Sigmoid colon (tissue), 7 donors: ENCODE data around the gene TTC27. TPM values are rescaled to one million over a fixed set of nuclear protein-coding genes. Genes with fewer than 3 reads are reported as not detected.
"Not testable (repeated sequence)": the region's sequence is repeated elsewhere in the genome, so short reads cannot be mapped to it uniquely, and the experiment has no call there.

Experiments used
- DNase-seq: peaks from one replicate; pipeline ENCODE4 v3.0.0-alpha.2; 2019
- H3K27ac ChIP-seq, 4 donors: fragments of 200-600 bp; sonication (generic); one replicate each; pipeline ENCODE4 v1.5.1; 2016 to 2019; ENCODE audit warnings: mild to moderate bottlenecking in 1 of 4
- H3K27me3 ChIP-seq, 3 donors: fragments of 200-600 bp; sonication (generic); one replicate each; pipeline ENCODE4 v1.5.1; 2019; ENCODE audit warnings: mild to moderate bottlenecking in 1 of 3
- H3K36me3 ChIP-seq, 4 donors: fragments of 200-600 bp; sonication (generic); one replicate each; pipeline ENCODE4 v1.5.1; 2016 to 2019
- H3K4me1 ChIP-seq, 4 donors: fragments of 200-600 bp; sonication (generic); one replicate each; pipeline ENCODE4 v1.5.1; 2017 to 2019
- H3K4me3 ChIP-seq, 4 donors: fragments of 200-600 bp; sonication (generic); one replicate each; pipeline ENCODE4 v1.5.1; 2017 to 2019; ENCODE audit warnings: mild to moderate bottlenecking in 2 of 4, moderate library complexity in 1 of 4
- H3K9me3 ChIP-seq, 4 donors: fragments of 200-600 bp in 3 of 4; sonication (generic) in 3 of 4; one replicate each; pipeline versions ENCODE4 v1.5.1 to v1.6.1; 2013 to 2019
- CTCF ChIP-seq, 4 experiments: fragments of 450-650 bp in 3 of 4; fragments of 200-600 bp in 1 of 4; IDR thresholded peaks; one replicate each; pipeline ENCODE4 v1.5.1; 2016 to 2019; ENCODE audit warnings: antibody characterized with exemption in 4 of 4, mild to moderate bottlenecking in 3 of 4, moderate library complexity in 2 of 4
- EP300 ChIP-seq, 4 donors: sonication (generic); formaldehyde crosslinking; IDR thresholded peaks; one replicate each; pipeline ENCODE4 v1.6.1; 2017; ENCODE audit warnings: antibody characterized with exemption in 4 of 4
- POLR2A ChIP-seq, 2 donors: fragments of 450-650 bp; IDR thresholded peaks; one replicate each; pipeline ENCODE4 v1.6.1; 2016; ENCODE audit warnings: antibody characterized with exemption in 2 of 2, mild to moderate bottlenecking in 2 of 2, moderate library complexity in 2 of 2
- POLR2AphosphoS5 ChIP-seq, 4 donors: sonication (generic); formaldehyde crosslinking; IDR thresholded peaks; one replicate each; pipeline ENCODE4 v1.6.1; 2017; ENCODE audit warnings: antibody characterized with exemption in 4 of 4
- WGBS, 2 donors: extraction: QIAGEN DNeasy Blood & Tissue Kit; methylation state at CpG; one replicate each; pipeline ENCODE4 v1.1.7; 2013; 5-methylcytosine and 5-hydroxymethylcytosine counted together
- intact Hi-C: fragments of 100-400 bp; cut with DNase I; formaldehyde crosslinking; loops from one replicate; pipeline ENCODE4 v1.15.1; 2023
- polyA plus RNA-seq, 3 donors: library from polyadenylated mRNA; stranded (reverse); fragments of 200-250 nt; gene quantifications; one replicate each; pipeline ENCODE4 v1.2.3, GENCODE V29; 2013
- small RNA-seq, 3 donors: library from RNA; depleted of rRNA; stranded (forward); fragments of <200 nt; gene quantifications; one replicate each; pipeline ENCODE3, GENCODE V24; 2016
- total RNA-seq, 4 donors: library from RNA; depleted of rRNA; stranded (reverse); fragments of >200 nt; gene quantifications; one replicate each; pipeline ENCODE4 v1.1.0, GENCODE V29; 2016
- donor health status: healthy with polysubstance abuse.
- donor health status: Bipolar disorder and iron deficiency.
- donor health status: healthy.

TTC27 gene
- total and polyA plus RNA-seq, 7 donors: 3.0 to 22.5 (median 14.1) TPM

DNA sequence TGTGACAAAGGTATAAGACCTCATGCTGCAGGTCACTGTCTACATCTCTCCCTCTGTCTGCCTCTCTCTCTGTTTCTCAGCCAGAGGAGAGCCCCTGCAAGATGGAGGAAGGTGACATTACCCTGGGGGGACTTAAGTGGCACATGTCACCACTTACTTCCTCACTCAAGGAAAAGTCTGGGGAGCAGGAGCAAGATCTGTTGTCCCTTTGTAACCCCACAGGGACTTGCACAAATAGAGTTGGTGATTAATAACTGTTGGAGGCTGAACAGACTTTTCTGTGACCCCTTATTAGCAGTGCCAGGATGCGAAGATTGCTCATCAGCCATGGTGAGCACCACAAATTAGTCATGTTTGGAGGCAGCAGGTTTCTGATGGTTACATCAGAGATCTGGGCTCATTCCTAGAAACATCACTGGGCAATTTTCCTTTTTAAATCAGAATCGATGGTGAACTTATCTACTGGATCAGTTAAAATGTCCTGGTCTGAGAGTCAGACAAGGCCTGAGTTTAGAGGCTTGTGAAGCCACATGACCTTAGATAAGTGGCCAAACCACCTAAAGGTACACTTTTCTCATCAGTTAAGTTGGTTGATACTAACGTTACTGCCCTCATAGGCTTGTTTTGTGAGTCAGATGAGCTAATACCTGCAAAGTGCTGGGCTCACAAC, 237.7 kb downstream of the TTC27 start:
- Histone ChIP-seq H3K4me3 (no peak overlapping the region), H3K27ac (no peak overlapping the region), H3K36me3 (no peaks in the 10 kb centered on the region), H3K4me1 (peaks cover 0 to 9% (median 0%) of the 10 kb centered on the region in 4 donors), H3K9me3 (no peaks in the 10 kb centered on the region), H3K27me3 (no peaks in the 10 kb centered on the region)
- DNase-seq: no peak
- intact Hi-C loops: no loop called here
- 81 to 82% methylated on average over 3 of the region's 3 CpGs for WGBS, 2 donors
- TF ChIP-seq POLR2A (IDR thresholded peaks at IDR 0.05): no peak
- no peak for TF ChIP-seq EP300 (IDR thresholded peaks at IDR 0.05)
- TF ChIP-seq POLR2AphosphoS5 (IDR thresholded peaks at IDR 0.05): no peak
- TF ChIP-seq CTCF (IDR thresholded peaks at IDR 0.05): no peak

GRCh38 chr2:32866462-32866861, 238.6 kb downstream of the TTC27 start:
- intact Hi-C loops, H3K4me3 ChIP-seq, H3K27ac ChIP-seq, DNase-seq, H3K9me3 ChIP-seq, H3K4me1 ChIP-seq, H3K27me3 ChIP-seq, H3K36me3 ChIP-seq: not testable (repeated sequence)
- 92 to 95% methylated on average over 1 of the region's 1 CpG for WGBS, 2 donors

Small RNAs within 50 kb of the gene (small RNA-seq; reads per million reads assigned to genes)
- 0 reads per million in 3 donors for gene MIR4765
